DOHH2 (cell line): ENCODE data around the gene AFDN.

Source experiments
- H3F3A ChIP-seq: fragments of 200-600 bp; sonication (generic), shearing (Covaris generic); 2 replicates; pipeline ENCODE4 v1.6.0; 2016; ENCODE audit warnings: antibody characterized with exemption, mild to moderate bottlenecking; ENCODE audit not compliant: control insufficient read depth, insufficient read depth
- H3K27ac ChIP-seq: fragments of 200-600 bp; sonication (generic); 2 replicates; pipeline ENCODE4 v1.5.1; 2014; ENCODE audit warnings: low read depth, mild to moderate bottlenecking, low read length, moderate library complexity
- H3K27me3 ChIP-seq: fragments of 200-600 bp; sonication (generic); 2 replicates; pipeline ENCODE4 v1.6.1; 2014; ENCODE audit warnings: mild to moderate bottlenecking, low read length, mixed read lengths; ENCODE audit not compliant: control insufficient read depth
- H3K36me3 ChIP-seq: fragments of 200-600 bp; sonication (generic); 2 replicates; pipeline ENCODE4 v1.6.1; 2014; ENCODE audit warnings: mild to moderate bottlenecking, low read length, moderate library complexity, mixed read lengths; ENCODE audit not compliant: control insufficient read depth
- H3K4me1 ChIP-seq: fragments of 200-600 bp; sonication (generic); 2 replicates; pipeline ENCODE4 v1.6.1; 2014; ENCODE audit warnings: mild to moderate bottlenecking, low read length, mixed read lengths; ENCODE audit not compliant: control insufficient read depth
- H3K4me2 ChIP-seq: fragments of 200-600 bp; sonication (generic); 2 replicates; pipeline ENCODE4 v1.6.0; 2014; ENCODE audit warnings: mild to moderate bottlenecking, low read length, moderate library complexity
- H3K4me3 ChIP-seq: fragments of 200-600 bp; sonication (generic); 2 replicates; pipeline ENCODE4 v1.5.1; 2014; ENCODE audit warnings: mild to moderate bottlenecking, low read length, mixed read lengths
- H3K79me2 ChIP-seq: fragments of 200-600 bp; sonication (generic); 2 replicates; pipeline ENCODE4 v1.6.1; 2014; ENCODE audit warnings: mild to moderate bottlenecking, low read length, mixed read lengths; ENCODE audit not compliant: control insufficient read depth
- H3K9me2 ChIP-seq: fragments of 200-600 bp; sonication (generic); replicated peaks from 2 replicates; pipeline ENCODE4 v1.6.1; 2014; ENCODE audit warnings: mild to moderate bottlenecking, low read length, mixed read lengths; ENCODE audit not compliant: control insufficient read depth
- H3K9me3 ChIP-seq: fragments of 200-600 bp; sonication (generic); 2 replicates; pipeline ENCODE4 v1.6.1; 2014; ENCODE audit warnings: antibody characterized with exemption, low read length, mixed read lengths; ENCODE audit not compliant: control insufficient read depth, insufficient read depth
- H4K20me1 ChIP-seq: fragments of 200-600 bp; sonication (generic); 2 replicates; pipeline ENCODE4 v1.6.0; 2014; ENCODE audit warnings: low read depth, mild to moderate bottlenecking, antibody characterized with exemption, low read length, moderate library complexity; ENCODE audit not compliant: control insufficient read depth, insufficient read depth
- EZH2phosphoT487 ChIP-seq: fragments of 200-600 bp; sonication (generic); IDR thresholded peaks from 2 replicates; pipeline ENCODE4 v1.6.1; 2017; ENCODE audit warnings: borderline replicate concordance, mild to moderate bottlenecking, antibody characterized with exemption, low read length, moderate library complexity, mixed read lengths
- TF ChIP-seq, protein P1 (sequence below): fragments of 200-600 bp; sonication (generic); IDR thresholded peaks from one replicate; pipeline ENCODE4 v1.5.1; 2014; ENCODE audit warnings: antibody characterized with exemption, mild to moderate bottlenecking, low read depth, low read length; ENCODE audit not compliant: poor library complexity, severe bottlenecking

The AFDN gene

DNA sequence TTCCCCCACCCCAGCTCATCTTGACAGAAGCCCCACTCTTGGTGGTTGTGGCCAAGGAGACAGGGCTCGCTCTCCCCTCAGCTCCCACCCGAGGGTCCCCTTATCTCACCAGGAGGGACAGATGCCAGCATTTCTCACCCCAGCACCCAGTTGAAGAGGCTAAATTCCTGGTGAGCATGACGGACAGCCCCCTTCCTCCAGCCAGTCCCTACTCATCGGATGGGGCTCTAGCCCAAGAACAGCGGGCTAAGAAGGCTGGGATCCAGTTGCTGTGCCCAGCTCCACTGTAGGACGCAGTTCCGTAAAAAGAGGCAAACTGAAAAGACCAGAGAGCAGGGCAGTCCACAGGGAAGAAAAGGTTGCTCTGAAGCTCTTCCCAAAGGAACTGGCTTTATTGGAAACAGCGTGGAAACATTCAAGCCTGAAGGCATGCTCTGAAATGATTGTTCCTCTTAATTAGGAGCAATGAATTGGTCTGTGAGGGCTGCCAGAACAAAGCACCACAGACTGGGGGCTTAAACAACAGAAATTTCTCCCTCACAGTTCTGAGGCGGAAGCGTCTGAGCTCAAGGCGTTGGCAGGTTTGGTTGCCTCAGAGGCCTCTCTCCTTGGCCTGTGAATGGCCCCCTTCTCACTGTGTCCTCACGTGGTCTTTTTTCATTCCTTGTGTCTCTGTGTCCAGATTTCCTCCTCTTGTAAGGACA is 152.9 kb downstream of the AFDN start:
- Histone ChIP-seq H3K36me3 (no peaks in the 10 kb centered on the region), H3F3A (no peaks in the 10 kb centered on the region), H3K9me3 (peaks cover 3% of the 10 kb centered on the region), H3K79me2 (no peaks in the 10 kb centered on the region), H3K9me2 (no peaks in the 10 kb centered on the region), H4K20me1 (no peaks in the 10 kb centered on the region), H3K27ac (no peak overlapping the region), H3K27me3 (no peaks in the 10 kb centered on the region), H3K4me2 (no peak overlapping the region), H3K4me1 (no peaks in the 10 kb centered on the region), H3K4me3 (no peak overlapping the region)
- TF ChIP-seq, protein P1, sequence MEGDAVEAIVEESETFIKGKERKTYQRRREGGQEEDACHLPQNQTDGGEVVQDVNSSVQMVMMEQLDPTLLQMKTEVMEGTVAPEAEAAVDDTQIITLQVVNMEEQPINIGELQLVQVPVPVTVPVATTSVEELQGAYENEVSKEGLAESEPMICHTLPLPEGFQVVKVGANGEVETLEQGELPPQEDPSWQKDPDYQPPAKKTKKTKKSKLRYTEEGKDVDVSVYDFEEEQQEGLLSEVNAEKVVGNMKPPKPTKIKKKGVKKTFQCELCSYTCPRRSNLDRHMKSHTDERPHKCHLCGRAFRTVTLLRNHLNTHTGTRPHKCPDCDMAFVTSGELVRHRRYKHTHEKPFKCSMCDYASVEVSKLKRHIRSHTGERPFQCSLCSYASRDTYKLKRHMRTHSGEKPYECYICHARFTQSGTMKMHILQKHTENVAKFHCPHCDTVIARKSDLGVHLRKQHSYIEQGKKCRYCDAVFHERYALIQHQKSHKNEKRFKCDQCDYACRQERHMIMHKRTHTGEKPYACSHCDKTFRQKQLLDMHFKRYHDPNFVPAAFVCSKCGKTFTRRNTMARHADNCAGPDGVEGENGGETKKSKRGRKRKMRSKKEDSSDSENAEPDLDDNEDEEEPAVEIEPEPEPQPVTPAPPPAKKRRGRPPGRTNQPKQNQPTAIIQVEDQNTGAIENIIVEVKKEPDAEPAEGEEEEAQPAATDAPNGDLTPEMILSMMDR, result no peak
- no peak for TF ChIP-seq EZH2phosphoT487

DNA sequence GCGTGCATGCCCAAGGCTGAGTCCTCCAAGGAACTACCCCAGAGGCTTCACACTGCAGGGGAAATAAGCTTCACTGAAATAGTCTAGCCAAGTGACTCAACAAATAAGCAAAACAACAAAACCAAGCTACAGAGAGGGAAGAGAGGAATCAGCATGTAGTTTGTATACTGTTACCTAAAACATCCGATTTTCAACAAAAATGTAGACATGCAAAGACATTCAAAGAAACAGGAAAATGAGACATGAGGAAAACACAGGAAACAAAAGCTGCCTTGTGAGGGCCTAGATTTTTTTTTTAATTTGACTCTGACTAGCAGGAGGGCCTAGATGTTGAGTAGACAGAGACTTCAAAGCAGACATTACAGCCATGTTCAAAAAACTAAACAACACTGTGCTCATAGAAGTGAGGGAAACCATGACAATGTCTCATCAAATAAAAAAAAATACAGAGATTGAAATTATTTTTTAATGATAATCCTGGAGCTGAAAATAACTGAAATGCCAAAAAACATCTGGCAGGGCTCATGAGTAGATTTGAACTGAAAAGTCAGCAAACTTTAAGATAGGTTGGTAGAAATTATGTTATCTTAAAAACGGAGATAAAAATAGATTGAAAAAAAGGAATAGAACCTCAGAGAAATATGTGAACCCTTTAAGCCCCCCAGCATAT is 154.3 kb downstream of the AFDN start:
- no peaks in the 10 kb centered on the region for H3K79me2 ChIP-seq
- H3K9me3 ChIP-seq, result peaks cover 3% of the 10 kb centered on the region
- no peak overlapping the region for H3K27ac ChIP-seq

DNA sequence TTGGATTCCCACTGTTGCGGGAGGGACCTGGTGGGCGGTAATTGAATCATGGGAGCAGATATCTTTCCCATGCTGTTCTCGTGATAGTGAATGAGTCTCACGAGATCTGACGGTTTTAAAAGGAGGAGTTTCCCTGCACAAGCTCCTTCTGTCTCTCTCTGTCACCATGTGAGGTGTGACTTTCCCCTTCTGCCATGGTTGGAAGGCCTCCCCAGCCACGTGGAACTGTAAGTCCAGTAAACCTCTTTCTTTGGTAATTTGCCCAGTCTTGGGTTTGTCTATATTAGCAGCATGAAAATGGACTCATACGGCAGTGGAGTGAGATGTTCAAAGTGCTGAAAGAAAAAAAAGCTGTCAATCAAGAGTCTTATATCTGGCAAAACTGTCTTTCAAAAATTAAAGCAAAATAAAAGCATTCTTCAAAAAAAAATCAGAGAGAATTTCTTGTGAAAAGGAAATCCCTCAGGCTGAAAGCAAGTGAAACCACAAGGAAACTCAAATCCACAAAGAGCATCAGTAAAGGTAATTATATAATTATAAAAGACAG is 155.3 kb downstream of the AFDN start:
- Histone ChIP-seq H3K27me3 (no peaks in the 10 kb centered on the region), H3K4me2 (no peak overlapping the region), H3F3A (no peaks in the 10 kb centered on the region), H3K79me2 (no peaks in the 10 kb centered on the region), H3K4me1 (no peaks in the 10 kb centered on the region), H3K36me3 (no peaks in the 10 kb centered on the region), H3K4me3 (no peak overlapping the region), H3K9me2 (no peaks in the 10 kb centered on the region), H3K9me3 (peaks cover 3% of the 10 kb centered on the region), H3K27ac (no peak overlapping the region), H4K20me1 (no peaks in the 10 kb centered on the region)
- no peak for TF ChIP-seq EZH2phosphoT487
- TF ChIP-seq, protein P1, result no peak

More for the DNA sequence above, 154.3 kb downstream of the AFDN start:
- Histone ChIP-seq H3K27me3 (no peaks in the 10 kb centered on the region), H3F3A (no peaks in the 10 kb centered on the region), H3K4me2 (no peak overlapping the region), H3K4me3 (no peak overlapping the region), H3K9me2 (no peaks in the 10 kb centered on the region), H3K36me3 (no peaks in the 10 kb centered on the region), H3K4me1 (no peaks in the 10 kb centered on the region), H4K20me1 (no peaks in the 10 kb centered on the region)
- TF ChIP-seq EZH2phosphoT487, result no peak
- TF ChIP-seq, protein P1, result no peak
